Activated CD8-positive, alpha-beta memory T cell treated with anti-CD3 and anti-CD28 coated beads for 1 hour (primary cell): ENCODE results near the gene NTHL1.
"Not testable (repeated sequence)": the region's sequence is repeated elsewhere in the genome, so short reads cannot be mapped to it uniquely, and the experiment has no call there.

ENCODE experiments used
- DNase-seq, 2 donors: peaks; one replicate each; pipeline ENCODE4 v3.0.0-alpha.2; 2020; ENCODE audit warnings: low read depth in 1 of 2; ENCODE audit errors: extremely low read depth in 1 of 2

NTHL1 gene

DNA sequence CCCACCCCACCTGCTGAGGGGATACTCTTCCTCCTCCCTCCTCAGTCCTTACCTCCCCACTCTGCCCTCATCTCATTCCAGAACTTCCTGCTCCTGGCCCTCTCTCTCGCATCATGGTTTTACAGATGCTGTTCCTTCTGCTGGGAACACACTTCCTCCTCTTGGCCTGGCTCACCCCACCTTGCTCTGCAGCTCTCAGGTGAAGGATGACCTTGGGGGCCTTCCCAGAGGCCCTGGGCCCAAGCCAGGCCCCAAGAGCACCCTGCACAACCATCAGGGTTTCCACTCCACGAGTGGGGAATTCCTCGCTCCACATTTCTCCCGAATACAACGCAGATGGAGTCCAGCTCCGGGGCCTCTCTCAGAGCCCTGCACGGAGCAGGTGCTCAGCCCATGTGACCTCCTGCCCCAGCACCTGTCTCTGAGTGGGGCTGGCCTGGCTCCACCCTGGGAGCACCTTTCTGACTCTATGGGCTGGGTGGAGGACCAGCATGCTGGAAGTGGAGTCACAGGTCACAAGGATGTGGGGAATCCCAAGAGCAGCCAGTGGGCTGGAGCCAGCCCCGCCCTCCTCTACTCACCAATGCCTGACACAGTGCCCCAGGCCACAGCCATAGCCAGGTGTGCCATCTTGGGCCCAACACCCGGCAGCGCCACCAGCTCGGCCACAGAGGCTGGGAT, 4.5 kb downstream of the NTHL1 start:
- DNase-seq, result no peak

DNA sequence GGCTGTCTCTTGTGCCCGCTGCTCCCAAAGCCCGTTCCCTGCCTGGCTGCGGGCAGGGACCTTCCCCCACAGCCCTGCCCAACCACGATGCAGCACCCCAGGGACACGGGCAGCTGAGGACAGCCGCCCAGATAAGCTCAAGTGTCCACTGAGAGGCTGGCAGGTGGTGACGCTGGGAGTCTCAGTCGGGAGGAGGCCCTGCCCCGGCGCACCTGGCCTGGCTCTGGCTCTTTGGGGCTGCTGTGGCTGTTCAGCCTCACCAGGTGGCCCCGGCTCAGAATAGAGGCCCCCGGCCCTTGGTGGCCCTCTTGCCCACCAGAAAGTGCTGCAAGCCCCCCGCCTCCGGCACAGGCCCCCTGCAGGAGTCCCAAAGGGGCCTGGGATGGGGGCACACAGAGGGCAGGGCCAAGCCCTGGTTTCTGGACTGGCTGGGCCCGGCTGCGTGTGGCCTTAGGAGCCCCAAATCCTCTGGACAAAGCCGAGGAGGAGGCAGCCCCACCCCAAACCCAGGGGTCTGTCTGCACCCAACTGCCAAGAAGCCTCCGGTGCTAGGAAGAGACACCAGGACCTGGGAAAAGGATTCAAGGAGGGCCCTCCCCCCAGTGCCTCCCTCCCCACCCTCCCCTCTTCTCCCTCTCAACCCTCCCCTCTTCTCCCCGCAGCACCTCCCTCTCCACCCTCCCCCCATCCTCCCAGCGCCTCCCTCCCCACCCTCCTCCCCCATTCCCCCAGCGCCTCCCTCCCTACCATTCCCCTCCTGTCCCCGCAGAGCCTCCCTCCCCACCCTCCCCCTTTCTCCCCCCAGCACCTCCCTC, 5.3 kb downstream of the NTHL1 start:
- no peak for DNase-seq

GRCh38 chr16:2040787-2041522, 6.7 kb downstream of the NTHL1 start:
- no peak for DNase-seq

- no peak for DNase-seq
Measured at GRCh38 chr16:2040041-2040786, 7.4 kb downstream of the NTHL1 start.

DNA sequence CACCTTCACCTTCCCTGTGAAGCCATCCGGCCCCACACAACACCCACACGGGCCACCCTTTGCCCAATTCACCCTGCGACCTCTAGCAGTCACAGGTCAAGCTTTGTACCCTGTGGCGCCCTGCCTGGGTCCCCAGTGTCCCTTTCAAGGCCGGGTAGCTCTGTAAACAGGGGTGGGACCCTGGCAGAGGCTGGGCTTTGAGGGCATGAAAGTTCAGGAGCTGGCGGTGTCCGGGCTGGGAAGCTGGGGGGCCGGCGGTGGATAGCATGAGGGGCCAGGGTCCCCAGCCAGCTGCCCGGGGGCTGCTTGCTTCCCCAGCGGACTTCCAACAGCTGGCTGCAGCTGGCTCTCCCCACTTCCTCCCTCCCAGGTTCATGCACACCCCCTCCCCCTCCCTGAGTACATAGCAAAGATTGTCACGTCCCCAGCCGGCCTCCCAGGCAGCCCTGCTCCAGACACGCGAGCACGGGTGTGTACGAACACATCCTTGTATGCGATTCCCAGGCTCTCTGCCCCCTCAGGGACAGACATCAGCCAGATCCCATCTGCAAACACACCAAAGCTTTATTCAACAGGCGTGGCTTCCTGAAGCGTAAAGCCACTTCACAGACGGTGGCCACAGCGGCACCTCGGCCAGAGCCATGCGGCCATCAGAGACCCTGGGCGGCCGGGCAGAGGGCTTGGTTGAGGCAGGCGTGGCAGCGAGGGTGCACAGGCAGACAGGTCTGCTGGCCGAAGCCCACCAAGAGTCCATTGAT, 8.2 kb downstream of the NTHL1 start:
- DNase-seq, result no peak

GRCh38 chr16:2038382-2039231, 9.0 kb downstream of the NTHL1 start:
- DNase-seq, result no peak

GRCh38 chr16:2037647-2038381, 9.8 kb downstream of the NTHL1 start:
- DNase-seq, result no peak

GRCh38 chr16:2037115-2037514, 10.5 kb downstream of the NTHL1 start:
- DNase-seq, result no peak

- DNase-seq, result no peak
Measured at GRCh38 chr16:2036200-2036966, 11.3 kb downstream of the NTHL1 start.

- DNase-seq, result no peak
Measured at GRCh38 chr16:2035431-2036199, 12.0 kb downstream of the NTHL1 start.

- no peak for DNase-seq
Measured at GRCh38 chr16:2034696-2035430, 12.8 kb downstream of the NTHL1 start.

GRCh38 chr16:2033909-2034695, 13.5 kb downstream of the NTHL1 start:
- DNase-seq, result not testable (repeated sequence)

GRCh38 chr16:2033057-2033908, 14.4 kb downstream of the NTHL1 start:
- no peak for DNase-seq

- DNase-seq, result no peak
Measured at GRCh38 chr16:2032285-2033056, 15.2 kb downstream of the NTHL1 start.
